Liver (tissue), 3 donors: Measurements from ENCODE around the gene ORC3.

Source experiments
- JUND ChIP-seq, 2 donors: IDR thresholded peaks; 2 replicates each; pipeline ENCODE4 v1.6.1; 2016; ENCODE audit warnings: antibody characterized with exemption in 2 of 2
- RAD21 ChIP-seq, 2 donors: IDR thresholded peaks; 2 replicates each; pipeline ENCODE4 v1.6.1; 2016; ENCODE audit warnings: antibody characterized with exemption in 2 of 2, mild to moderate bottlenecking in 2 of 2
- REST ChIP-seq: IDR thresholded peaks from 2 replicates; pipeline ENCODE4 v1.6.1; 2016; ENCODE audit warnings: antibody characterized with exemption, mild to moderate bottlenecking
- TAF1 ChIP-seq: conservative IDR thresholded peaks from 2 replicates; pipeline ENCODE4 v1.6.1; 2016; ENCODE audit warnings: antibody characterized with exemption, mild to moderate bottlenecking
- ZBTB33 ChIP-seq: IDR thresholded peaks from 2 replicates; pipeline ENCODE4 v1.6.1; 2016; ENCODE audit warnings: antibody characterized with exemption
- TF ChIP-seq, protein P1 (sequence below): fragments of 150-350 bp; IDR thresholded peaks from 2 replicates; pipeline ENCODE4 v1.5.1; 2017; ENCODE audit warnings: improper control_type of control experiment, low read depth, low read length; ENCODE audit not compliant: missing input control
- TF ChIP-seq, protein P2 (sequence below): IDR thresholded peaks from 2 replicates; pipeline ENCODE4 v1.6.1; 2016; ENCODE audit warnings: antibody characterized with exemption
- donor health status: healthy.
- donor health status: healthy.

GRCh38 chr6:87687296-87687695 is 97.4 kb downstream of the ORC3 start:
- TF ChIP-seq, protein P1, sequence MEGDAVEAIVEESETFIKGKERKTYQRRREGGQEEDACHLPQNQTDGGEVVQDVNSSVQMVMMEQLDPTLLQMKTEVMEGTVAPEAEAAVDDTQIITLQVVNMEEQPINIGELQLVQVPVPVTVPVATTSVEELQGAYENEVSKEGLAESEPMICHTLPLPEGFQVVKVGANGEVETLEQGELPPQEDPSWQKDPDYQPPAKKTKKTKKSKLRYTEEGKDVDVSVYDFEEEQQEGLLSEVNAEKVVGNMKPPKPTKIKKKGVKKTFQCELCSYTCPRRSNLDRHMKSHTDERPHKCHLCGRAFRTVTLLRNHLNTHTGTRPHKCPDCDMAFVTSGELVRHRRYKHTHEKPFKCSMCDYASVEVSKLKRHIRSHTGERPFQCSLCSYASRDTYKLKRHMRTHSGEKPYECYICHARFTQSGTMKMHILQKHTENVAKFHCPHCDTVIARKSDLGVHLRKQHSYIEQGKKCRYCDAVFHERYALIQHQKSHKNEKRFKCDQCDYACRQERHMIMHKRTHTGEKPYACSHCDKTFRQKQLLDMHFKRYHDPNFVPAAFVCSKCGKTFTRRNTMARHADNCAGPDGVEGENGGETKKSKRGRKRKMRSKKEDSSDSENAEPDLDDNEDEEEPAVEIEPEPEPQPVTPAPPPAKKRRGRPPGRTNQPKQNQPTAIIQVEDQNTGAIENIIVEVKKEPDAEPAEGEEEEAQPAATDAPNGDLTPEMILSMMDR: no peak
- TF ChIP-seq JUND (IDR thresholded peaks at IDR 0.05): no peak
- TF ChIP-seq REST: no peak
- TF ChIP-seq, protein P2, sequence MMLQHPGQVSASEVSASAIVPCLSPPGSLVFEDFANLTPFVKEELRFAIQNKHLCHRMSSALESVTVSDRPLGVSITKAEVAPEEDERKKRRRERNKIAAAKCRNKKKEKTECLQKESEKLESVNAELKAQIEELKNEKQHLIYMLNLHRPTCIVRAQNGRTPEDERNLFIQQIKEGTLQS: no peak
- TF ChIP-seq ZBTB33: no peak
- no peak for TF ChIP-seq RAD21 (IDR thresholded peaks at IDR 0.05)
- no peak for TF ChIP-seq TAF1
